Mesenchymal stem cell (in vitro differentiated cells and primary cell): ENCODE measurements around the gene MORF4L1.

Source experiments
- DNase-seq: peaks from one replicate; pipeline ENCODE4 v3.0.0-alpha.2; 2013
- H2AFZ ChIP-seq: one replicate; pipeline ENCODE4 v1.6.1; 2013; ENCODE audit warnings: low read depth, mild to moderate bottlenecking, control low read depth, inconsistent platforms, low read length, moderate library complexity
- H2AK5ac ChIP-seq: 2 replicates; pipeline ENCODE4 v1.6.1; 2013; ENCODE audit warnings: low read length, moderate library complexity, mild to moderate bottlenecking, inconsistent platforms; ENCODE audit not compliant: severe bottlenecking
- H2BK120ac ChIP-seq: one replicate; pipeline ENCODE4 v1.6.1; 2013; ENCODE audit warnings: low read depth, mild to moderate bottlenecking, inconsistent platforms, low read length, moderate library complexity
- H2BK12ac ChIP-seq, 2 experiments: one replicate each; pipeline ENCODE4 v1.6.1; 2013; ENCODE audit warnings: inconsistent platforms in 2 of 2, low read length in 2 of 2, mild to moderate bottlenecking in 2 of 2, moderate library complexity in 2 of 2, control low read depth in 1 of 2
- H2BK15ac ChIP-seq: one replicate; pipeline ENCODE4 v1.6.1; 2013; ENCODE audit warnings: mild to moderate bottlenecking, low read depth, inconsistent platforms; ENCODE audit not compliant: poor library complexity, severe bottlenecking
- H2BK5ac ChIP-seq: 2 replicates; pipeline ENCODE4 v1.6.1; 2013; ENCODE audit warnings: low read depth, mild to moderate bottlenecking, low read length, control low read depth, inconsistent platforms; ENCODE audit not compliant: poor library complexity, severe bottlenecking
- H3K14ac ChIP-seq, 2 experiments: one replicate each; pipeline ENCODE4 v1.6.1; 2013; ENCODE audit warnings: inconsistent platforms in 2 of 2, low read length in 2 of 2, control low read depth in 1 of 2, mild to moderate bottlenecking in 1 of 2, moderate library complexity in 1 of 2
- H3K18ac ChIP-seq, 2 experiments: one replicate each; pipeline ENCODE4 v1.6.1; 2013; ENCODE audit warnings: inconsistent platforms in 2 of 2, low read length in 2 of 2, control low read depth in 1 of 2, low read depth in 1 of 2, mild to moderate bottlenecking in 1 of 2
- H3K23ac ChIP-seq, 2 experiments: one replicate each; pipeline ENCODE4 v1.6.1; 2013; ENCODE audit warnings: inconsistent platforms in 2 of 2, low read length in 2 of 2, mild to moderate bottlenecking in 2 of 2, moderate library complexity in 2 of 2, control low read depth in 1 of 2
- H3K27ac ChIP-seq: 2 replicates; pipeline ENCODE4 v1.5.1; 2013; ENCODE audit warnings: mild to moderate bottlenecking, moderate library complexity, low read length, control low read depth, inconsistent platforms; ENCODE audit not compliant: poor library complexity, severe bottlenecking
- H3K27me3 ChIP-seq, 2 experiments: 2 replicates each; pipeline versions ENCODE4 v1.6.1 to v1.7.0; 2013; ENCODE audit warnings: low read length in 2 of 2, mild to moderate bottlenecking in 2 of 2, moderate library complexity in 2 of 2, control low read depth in 1 of 2, inconsistent platforms in 1 of 2; ENCODE audit not compliant: control insufficient read depth in 1 of 2, insufficient read depth in 1 of 2
- H3K36me3 ChIP-seq, 2 experiments: 2 replicates each; pipeline versions ENCODE4 v1.6.1 to v1.7.0; 2013; ENCODE audit warnings: low read length in 2 of 2, control low read depth in 1 of 2, inconsistent platforms in 1 of 2, low read depth in 1 of 2, mild to moderate bottlenecking in 1 of 2; ENCODE audit not compliant: insufficient read depth in 2 of 2, control insufficient read depth in 1 of 2
- H3K4ac ChIP-seq, 2 experiments: one replicate each; pipeline ENCODE4 v1.6.1; 2013; ENCODE audit warnings: inconsistent platforms in 2 of 2, low read length in 2 of 2, mild to moderate bottlenecking in 2 of 2, moderate library complexity in 2 of 2, control low read depth in 1 of 2, low read depth in 1 of 2
- H3K4me1 ChIP-seq: 2 replicates; pipeline ENCODE4 v1.6.1; 2013; ENCODE audit warnings: low read depth, low read length, control low read depth; ENCODE audit not compliant: control insufficient read depth, insufficient read depth
- H3K4me2 ChIP-seq: 2 replicates; pipeline ENCODE4 v1.6.1; 2013; ENCODE audit warnings: low read length, mild to moderate bottlenecking, inconsistent platforms; ENCODE audit not compliant: poor library complexity, severe bottlenecking
- H3K4me3 ChIP-seq, 2 experiments: 2 replicates each; pipeline versions ENCODE4 v1.5.1 to v1.7.0; 2013; ENCODE audit warnings: low read length in 2 of 2, mild to moderate bottlenecking in 2 of 2, control low read depth in 1 of 2, low read depth in 1 of 2; ENCODE audit not compliant: insufficient read depth in 1 of 2
- H3K79me1 ChIP-seq: replicated peaks from 2 replicates; pipeline ENCODE4 v1.6.1; 2013; ENCODE audit warnings: mild to moderate bottlenecking, control low read depth, low read length, inconsistent platforms; ENCODE audit not compliant: poor library complexity, severe bottlenecking
- H3K9ac ChIP-seq: 2 replicates; pipeline ENCODE4 v1.7.0; 2013; ENCODE audit warnings: mild to moderate bottlenecking, low read length, moderate library complexity
- H3K9me3 ChIP-seq: 2 replicates; pipeline ENCODE4 v1.7.0; 2013; ENCODE audit warnings: mild to moderate bottlenecking, low read length; ENCODE audit not compliant: control insufficient read depth
- H4K8ac ChIP-seq: one replicate; pipeline ENCODE4 v1.6.1; 2013; ENCODE audit warnings: inconsistent platforms, mild to moderate bottlenecking, low read length, moderate library complexity
- H4K91ac ChIP-seq: one replicate; pipeline ENCODE4 v1.6.1; 2013; ENCODE audit warnings: mild to moderate bottlenecking, low read length, inconsistent platforms
- WGBS: methylation state at CpG from one replicate; pipeline ENCODE4 v1.1.7; 2013; ENCODE audit warnings: mixed read lengths; 5-methylcytosine and 5-hydroxymethylcytosine counted together

The MORF4L1 gene

GRCh38 chr15:78889000-78889399 is 16.3 kb downstream of the MORF4L1 start:
- DNase-seq, result no peak
- H3K4me1 ChIP-seq, result peaks cover 2% of the 10 kb centered on the region
- H2BK12ac ChIP-seq, result no peak overlapping the region
- no peak overlapping the region for H2BK15ac ChIP-seq
- H3K4me3 ChIP-seq, result no peak overlapping the region
- no peak overlapping the region for H4K8ac ChIP-seq
- H3K36me3 ChIP-seq, result peaks cover 22 to 97% of the 10 kb centered on the region in 2 experiments
- WGBS, result 94% methylated on average over 3 of the region's 4 CpGs
- H3K4ac ChIP-seq, result no peak overlapping the region
- no peak overlapping the region for H2AFZ ChIP-seq
- H3K9ac ChIP-seq, result no peak overlapping the region
- no peak overlapping the region for H4K91ac ChIP-seq
- H2BK5ac ChIP-seq, result no peak overlapping the region
- H3K27ac ChIP-seq, result no peak overlapping the region
- H3K23ac ChIP-seq, result no peak overlapping the region
- H3K9me3 ChIP-seq, result no peaks in the 10 kb centered on the region
- H3K18ac ChIP-seq, result no peak overlapping the region
- H2AK5ac ChIP-seq, result no peak overlapping the region
- H3K14ac ChIP-seq, result no peak overlapping the region
- no peak overlapping the region for H3K4me2 ChIP-seq
- H2BK120ac ChIP-seq, result no peak overlapping the region
- no peaks in the 10 kb centered on the region for H3K79me1 ChIP-seq
- H3K27me3 ChIP-seq, result no peaks in the 10 kb centered on the region

DNA sequence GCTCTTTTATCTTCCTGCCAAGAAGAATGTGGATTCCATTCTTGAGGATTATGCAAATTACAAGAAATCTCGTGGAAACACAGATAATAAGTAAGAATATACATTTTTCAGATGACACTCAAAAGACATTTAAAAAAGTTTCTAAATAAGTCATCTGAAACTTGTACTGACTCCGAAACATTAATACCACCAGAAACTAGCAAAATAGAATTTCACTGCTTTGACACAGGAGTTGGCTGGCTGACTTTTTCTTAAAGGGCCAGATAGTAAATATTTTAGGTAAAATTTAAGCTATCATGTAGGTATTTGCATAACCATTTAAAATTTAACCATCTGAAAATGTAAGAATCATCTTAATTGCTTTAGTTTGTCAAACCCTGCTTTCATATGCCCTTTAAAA is 20.8 kb downstream of the MORF4L1 start:
- Histone ChIP-seq H3K18ac (no peak overlapping the region), H4K91ac (no peak overlapping the region), H3K14ac (no peak overlapping the region), H2AFZ (no peak overlapping the region), H2BK5ac (no peak overlapping the region), H3K36me3 (peaks cover 23 to 98% of the 10 kb centered on the region in 2 experiments), H3K79me1 (peaks cover 3% of the 10 kb centered on the region), H2BK120ac (no peak overlapping the region), H2BK15ac (no peak overlapping the region), H3K4me2 (no peak overlapping the region), H3K4ac (no peak overlapping the region), H3K27ac (no peak overlapping the region), H3K4me1 (no peaks in the 10 kb centered on the region), H2BK12ac (no peak overlapping the region), H3K9ac (no peak overlapping the region), H4K8ac (no peak overlapping the region), H3K4me3 (no peak overlapping the region), H3K27me3 (no peaks in the 10 kb centered on the region), H2AK5ac (no peak overlapping the region), H3K9me3 (no peaks in the 10 kb centered on the region), H3K23ac (no peak overlapping the region)
- DNase-seq, result no peak
- WGBS, result no CpG with 5 or more reads among the region's 2 CpGs

- H3K4ac ChIP-seq, result no peak overlapping the region
- H4K8ac ChIP-seq, result no peak overlapping the region
- H3K79me1 ChIP-seq, result peaks cover 5% of the 10 kb centered on the region
- H3K27ac ChIP-seq, result no peak overlapping the region
- H3K9ac ChIP-seq, result no peak overlapping the region
- H3K4me1 ChIP-seq, result no peaks in the 10 kb centered on the region
- H2BK120ac ChIP-seq, result no peak overlapping the region
- no peak overlapping the region for H3K4me3 ChIP-seq
- H2BK5ac ChIP-seq, result no peak overlapping the region
- H3K4me2 ChIP-seq, result no peak overlapping the region
- no peaks in the 10 kb centered on the region for H3K9me3 ChIP-seq
- no peak overlapping the region for H3K23ac ChIP-seq
- DNase-seq, result no peak
- no peak overlapping the region for H4K91ac ChIP-seq
- H2BK15ac ChIP-seq, result no peak overlapping the region
- H2AK5ac ChIP-seq, result no peak overlapping the region
- no peak overlapping the region for H3K14ac ChIP-seq
- peaks cover 30 to 98% of the 10 kb centered on the region in 2 experiments for H3K36me3 ChIP-seq
- H2BK12ac ChIP-seq, result no peak overlapping the region
- no peak overlapping the region for H2AFZ ChIP-seq
- H3K27me3 ChIP-seq, result no peaks in the 10 kb centered on the region
- no CpG with 5 or more reads among the region's 3 CpGs for WGBS
- H3K18ac ChIP-seq, result no peak overlapping the region
Measured at GRCh38 chr15:78895471-78895870, 22.8 kb downstream of the MORF4L1 start.

DNA sequence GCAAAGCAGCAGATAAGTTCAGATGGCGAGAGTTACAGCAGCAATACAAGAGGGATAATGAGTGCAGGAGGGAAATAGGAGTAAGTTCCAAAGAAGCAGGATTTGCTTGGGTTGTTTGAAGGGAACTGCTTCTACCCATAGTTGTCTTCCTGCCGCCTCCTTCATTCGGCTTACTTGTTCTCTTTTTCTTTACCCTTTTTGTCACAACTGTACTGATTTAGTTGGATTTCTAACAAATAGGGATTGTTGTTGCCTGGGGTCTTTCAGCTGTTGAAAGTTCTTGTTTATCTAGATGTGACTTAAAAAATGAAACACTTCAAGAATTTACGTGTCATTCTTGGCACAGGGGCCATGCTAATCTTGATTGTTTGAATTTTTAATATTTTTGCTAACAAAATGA is 25.9 kb downstream of the MORF4L1 start:
- Histone ChIP-seq H2AFZ (no peak overlapping the region), H3K18ac (no peak overlapping the region), H2BK12ac (no peak overlapping the region), H3K79me1 (peaks cover 10% of the 10 kb centered on the region), H3K23ac (no peak overlapping the region), H2BK120ac (no peak overlapping the region), H3K9me3 (no peaks in the 10 kb centered on the region), H3K4me2 (no peak overlapping the region), H2BK5ac (no peak overlapping the region), H3K14ac (no peak overlapping the region), H4K8ac (no peak overlapping the region), H3K4me1 (no peaks in the 10 kb centered on the region), H2BK15ac (no peak overlapping the region), H2AK5ac (no peak overlapping the region), H3K4me3 (no peak overlapping the region), H3K9ac (no peak overlapping the region), H3K27me3 (no peaks in the 10 kb centered on the region), H3K4ac (no peak overlapping the region), H3K36me3 (peaks cover 50 to 96% of the 10 kb centered on the region in 2 experiments), H4K91ac (no peak overlapping the region), H3K27ac (no peak overlapping the region)
- no peak for DNase-seq
- 97% methylated on average over 4 of the region's 4 CpGs for WGBS
